GM23338 (cell line): ENCODE measurements around the gene NDUFS7. TPM values are rescaled to one million over a fixed set of nuclear protein-coding genes. Genes with fewer than 3 reads are reported as not detected.

Source experiments
- ATAC-seq: fragments of 200-7000 bp; cut with Tn5 transposase; 3 replicates; pipeline ENCODE4 v1.9.1; 2020
- DNase-seq: peaks from one replicate; pipeline ENCODE4 v3.0.0-alpha.2; 2015; ENCODE audit warnings: low spot score
- H2AFZ ChIP-seq: fragments of 200-600 bp; sonication (generic); 2 replicates; pipeline ENCODE4 v1.8.0; 2016; ENCODE audit warnings: antibody characterized with exemption, mild to moderate bottlenecking, moderate library complexity
- H3F3A ChIP-seq: fragments of 200-600 bp; sonication (generic); replicated peaks from 2 replicates; pipeline ENCODE4 v1.8.0; 2017; ENCODE audit warnings: antibody characterized with exemption, mixed run types, low read depth
- H3K27ac ChIP-seq: fragments of 200-600 bp; sonication (generic); 2 replicates; pipeline ENCODE4 v1.6.1; 2016; ENCODE audit warnings: low read depth
- H3K27me3 ChIP-seq: fragments of 200-600 bp; sonication (generic); 2 replicates; pipeline ENCODE4 v1.8.0; 2016; ENCODE audit warnings: mild to moderate bottlenecking, mixed run types, moderate library complexity; ENCODE audit not compliant: insufficient read depth
- H3K36me3 ChIP-seq: fragments of 200-600 bp; sonication (generic); 2 replicates; pipeline ENCODE4 v1.8.0; 2016; ENCODE audit warnings: mild to moderate bottlenecking; ENCODE audit not compliant: insufficient read depth
- H3K4me1 ChIP-seq: fragments of 200-600 bp; sonication (generic); 2 replicates; pipeline ENCODE4 v1.8.0; 2016; ENCODE audit warnings: mild to moderate bottlenecking, moderate library complexity; ENCODE audit not compliant: insufficient read depth
- H3K4me2 ChIP-seq: fragments of 200-600 bp; sonication (generic); 2 replicates; pipeline ENCODE4 v1.7.1; 2017; ENCODE audit warnings: mixed run types
- H3K4me3 ChIP-seq: fragments of 200-600 bp; sonication (generic); 2 replicates; pipeline ENCODE4 v1.6.1; 2016; ENCODE audit warnings: mixed run types
- H3K79me2 ChIP-seq: fragments of 200-600 bp; sonication (generic); replicated peaks from 2 replicates; pipeline ENCODE4 v1.8.0; 2017; ENCODE audit warnings: mild to moderate bottlenecking; ENCODE audit not compliant: insufficient read depth
- H3K9me2 ChIP-seq: fragments of 200-600 bp; sonication (generic); 2 replicates; pipeline ENCODE4 v1.8.0; 2017; ENCODE audit not compliant: insufficient read depth
- H4K20me1 ChIP-seq: fragments of 200-600 bp; sonication (generic); replicated peaks from 2 replicates; pipeline ENCODE4 v1.8.0; 2017; ENCODE audit warnings: mild to moderate bottlenecking; ENCODE audit not compliant: insufficient read depth
- H3K27ac Mint-ChIP-seq: 2 replicates; pipeline ENCODE4 v1.8.0; 2020; ENCODE audit warnings: inconsistent platforms, mild to moderate bottlenecking, moderate library complexity, mixed read lengths
- H3K27me3 Mint-ChIP-seq: 3 replicates; pipeline ENCODE4 v1.8.0; 2022; ENCODE audit warnings: low read depth, mild to moderate bottlenecking, moderate library complexity, mixed read lengths, inconsistent platforms; ENCODE audit not compliant: insufficient read depth, poor library complexity
- H3K36me3 Mint-ChIP-seq: 3 replicates; pipeline ENCODE4 v1.8.0; 2021; ENCODE audit warnings: low read depth, mild to moderate bottlenecking, inconsistent platforms, moderate library complexity, mixed read lengths
- H3K4me1 Mint-ChIP-seq: 3 replicates; pipeline ENCODE4 v1.8.0; 2020; ENCODE audit warnings: mild to moderate bottlenecking, inconsistent platforms, mixed read lengths
- H3K4me3 Mint-ChIP-seq: 3 replicates; pipeline ENCODE4 v1.8.0; 2021; ENCODE audit warnings: moderate library complexity, mild to moderate bottlenecking, inconsistent platforms, mixed read lengths
- H3K9me3 Mint-ChIP-seq: 3 replicates; pipeline ENCODE4 v1.8.0; 2020; ENCODE audit warnings: moderate library complexity, mild to moderate bottlenecking, inconsistent platforms, mixed read lengths
- CREB1 ChIP-seq: fragments of 250-450 bp; sonication (Bioruptor Pico); IDR thresholded peaks from 2 replicates; pipeline ENCODE4 v1.5.0; 2020; ENCODE audit warnings: low read depth, mild to moderate bottlenecking, moderate library complexity
- CTCF ChIP-seq, 2 experiments: fragments of 200-600 bp in 1 of 2; sonication (generic) in 1 of 2; conservative IDR thresholded peaks; 2 replicates each; pipeline versions ENCODE4 v1.5.1 to v1.6.1; 2016 to 2017; ENCODE audit warnings: antibody characterized with exemption in 2 of 2, low read depth in 2 of 2, mild to moderate bottlenecking in 2 of 2, moderate library complexity in 1 of 2
- EZH2 ChIP-seq: fragments of 200-600 bp; sonication (generic); IDR thresholded peaks from one replicate; pipeline ENCODE4 v1.8.0; 2017; ENCODE audit warnings: antibody characterized with exemption, mild to moderate bottlenecking, low read depth; ENCODE audit not compliant: unreplicated experiment
- EZH2phosphoT487 ChIP-seq: fragments of 200-600 bp; sonication (generic); IDR thresholded peaks from one replicate; pipeline ENCODE4 v1.8.1; 2018; ENCODE audit warnings: antibody characterized with exemption; ENCODE audit not compliant: unreplicated experiment
- JUNB ChIP-seq: IDR thresholded peaks from one replicate; pipeline ENCODE4 v1.6.1; 2016; ENCODE audit warnings: antibody characterized with exemption; ENCODE audit not compliant: unreplicated experiment
- NANOG ChIP-seq: IDR thresholded peaks from 2 replicates; pipeline ENCODE4 v1.6.1; 2016; ENCODE audit warnings: antibody characterized with exemption, borderline replicate concordance
- POLR2AphosphoS5 ChIP-seq: IDR thresholded peaks from 2 replicates; pipeline ENCODE4 v1.6.1; 2016; ENCODE audit warnings: antibody characterized with exemption, low read depth
- ZNF114 ChIP-seq: fragments of 250-450 bp; sonication (Bioruptor Pico); IDR thresholded peaks from 2 replicates; pipeline ENCODE4 v1.5.0; 2020; ENCODE audit warnings: mild to moderate bottlenecking, moderate library complexity
- ZNF331 ChIP-seq: fragments of 250-450 bp; sonication (Bioruptor Pico); IDR thresholded peaks from 2 replicates; pipeline ENCODE4 v1.5.0; 2020; ENCODE audit warnings: low read depth, mild to moderate bottlenecking, moderate library complexity
- ZNF462 ChIP-seq: fragments of 250-450 bp; sonication (Bioruptor Pico); IDR thresholded peaks from 2 replicates; pipeline ENCODE4 v1.5.0; 2020; ENCODE audit warnings: mild to moderate bottlenecking, moderate library complexity
- polyA plus RNA-seq: library from polyadenylated mRNA; unstranded; fragments of >200 nt; fragmentation: Nextera tagmentation; extraction: Ambion mirVana; gene quantifications from 2 replicates; pipeline ENCODE4 v1.2.1, GENCODE V29; 2016
- total RNA-seq: library from RNA; depleted of rRNA; stranded (reverse); fragments of >200 nt; shearing (Covaris generic); gene quantifications from 2 replicates; pipeline ENCODE4 v1.2.3, GENCODE V29; 2014
- TF ChIP-seq, protein P1 (sequence below): IDR thresholded peaks from 2 replicates; pipeline ENCODE4 v1.6.1; 2016; ENCODE audit warnings: antibody characterized with exemption

NDUFS7 gene
- total and polyA plus RNA-seq, 2 experiments from 2014 or later, result 132 to 203 TPM

- TF ChIP-seq, protein P1, sequence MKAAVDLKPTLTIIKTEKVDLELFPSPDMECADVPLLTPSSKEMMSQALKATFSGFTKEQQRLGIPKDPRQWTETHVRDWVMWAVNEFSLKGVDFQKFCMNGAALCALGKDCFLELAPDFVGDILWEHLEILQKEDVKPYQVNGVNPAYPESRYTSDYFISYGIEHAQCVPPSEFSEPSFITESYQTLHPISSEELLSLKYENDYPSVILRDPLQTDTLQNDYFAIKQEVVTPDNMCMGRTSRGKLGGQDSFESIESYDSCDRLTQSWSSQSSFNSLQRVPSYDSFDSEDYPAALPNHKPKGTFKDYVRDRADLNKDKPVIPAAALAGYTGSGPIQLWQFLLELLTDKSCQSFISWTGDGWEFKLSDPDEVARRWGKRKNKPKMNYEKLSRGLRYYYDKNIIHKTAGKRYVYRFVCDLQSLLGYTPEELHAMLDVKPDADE, result no peak
- TF ChIP-seq ZNF331 (no peak), CREB1 (CRISPR knock-in tag) (no peak), POLR2AphosphoS5 (no peak)
Observed at GRCh38 chr19:1349211-1349610, 34.5 kb upstream of the NDUFS7 start (continued).

DNA sequence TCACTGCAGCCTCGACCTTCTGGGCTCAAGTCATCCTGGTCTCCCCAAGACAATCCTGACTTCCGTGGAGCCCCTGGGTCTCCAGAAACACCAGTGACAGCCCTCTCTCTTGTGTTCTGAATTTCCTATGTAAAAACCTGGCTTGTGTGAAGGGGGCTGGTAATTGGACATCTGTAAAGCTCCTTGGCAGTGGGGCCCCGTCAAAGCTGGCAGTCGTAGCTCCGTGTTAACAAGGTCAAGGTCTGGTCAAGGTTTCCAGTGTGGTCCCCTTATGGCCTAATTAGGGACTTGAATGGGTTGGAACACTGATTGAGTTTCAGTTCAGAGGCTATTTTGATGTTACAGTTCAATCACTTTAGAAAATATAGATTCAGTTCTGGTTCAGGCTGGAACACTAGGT, 32.8 kb upstream of the NDUFS7 start:
- Mint-ChIP-seq H3K27ac (no peak overlapping the region), H3K27me3 (peaks cover 9% of the 10 kb centered on the region)
- H3K27ac ChIP-seq, result no peak overlapping the region
- TF ChIP-seq JUNB (no peak), EZH2 (no peak), ZNF462 (CRISPR knock-in tag) (no peak), NANOG (no peak), ZNF331 (no peak), EZH2phosphoT487 (no peak), CTCF (conservative IDR thresholded peaks at IDR 0.05; ENCODE audit: low read depth in 2 of 2) (no peak), POLR2AphosphoS5 (no peak), ZNF114 (CRISPR knock-in tag) (no peak)
- TF ChIP-seq, protein P1, result no peak

More for the DNA sequence above, 32.8 kb upstream of the NDUFS7 start:
- Histone ChIP-seq H3K4me1 (peaks cover 3% of the 10 kb centered on the region), H3K27me3 (no peaks in the 10 kb centered on the region), H3K36me3 (no peaks in the 10 kb centered on the region), H3K4me2 (no peak overlapping the region), H3K9me2 (no peaks in the 10 kb centered on the region), H3K4me3 (no peak overlapping the region), H3K79me2 (peaks cover 4% of the 10 kb centered on the region), H4K20me1 (peaks cover 3% of the 10 kb centered on the region; the same call in 1 of the 2 replicates), H3F3A (peaks cover 23% of the 10 kb centered on the region), H2AFZ (no peak overlapping the region)
- DNase-seq (no peak), ATAC-seq (no peak)
- H3K36me3 Mint-ChIP-seq, result no peaks in the 10 kb centered on the region; the same call in 2 of the 3 replicates
- H3K4me3 Mint-ChIP-seq, result no peak overlapping the region; the same call in 2 of the 3 replicates
- peaks cover 6% of the 10 kb centered on the region for H3K4me1 Mint-ChIP-seq
- H3K9me3 Mint-ChIP-seq, result peaks cover 2% of the 10 kb centered on the region; the same call in 2 of the 3 replicates
